NCI-H774 (cell line): ENCODE data around the gene MPP1.
"Not testable (repeated sequence)": the region's sequence is repeated elsewhere in the genome, so short reads cannot be mapped to it uniquely, and the experiment has no call there.

Experiments
- DNase-seq: peaks from one replicate; lab custom pipeline; 2025; lab: John Stamatoyannopoulos, UW

MPP1 gene

GRCh38 chrX:154804957-154805695 is at the start of gene MPP1:
TSS of gene MPP1 (minus strand) at chrX:154805485. CDS start at chrX:154805373, 112 bp downstream.
- DNase-seq, result peak; percentile 65

- no peak for DNase-seq
Measured at GRCh38 chrX:154850957-154851611, 45.8 kb upstream of the MPP1 start.

GRCh38 chrX:154840856-154841255 is 35.6 kb upstream of the MPP1 start:
- peak; percentile 42 for DNase-seq

GRCh38 chrX:154836163-154836562 is 30.9 kb upstream of the MPP1 start:
- DNase-seq, result no peak

GRCh38 chrX:154834562-154834961 is 29.3 kb upstream of the MPP1 start, which contains the start of gene SMIM9:
TSS of gene SMIM9 (minus strand) at chrX:154834662. CDS start at chrX:154830856, 3,806 bp downstream.
- no peak for DNase-seq

- no peak for DNase-seq
Measured at GRCh38 chrX:154833746-154834274, 28.5 kb upstream of the MPP1 start.

- no peak for DNase-seq
Measured at GRCh38 chrX:154829926-154830442, 24.7 kb upstream of the MPP1 start.

- DNase-seq, result no peak
Measured at GRCh38 chrX:154829134-154829533, 23.8 kb upstream of the MPP1 start.

GRCh38 chrX:154828016-154828408 is 22.7 kb upstream of the MPP1 start:
- no peak for DNase-seq

- DNase-seq, result no peak
Measured at GRCh38 chrX:154827194-154828015, 22.1 kb upstream of the MPP1 start.

GRCh38 chrX:154825586-154825985 is 20.3 kb upstream of the MPP1 start:
- not testable (repeated sequence) for DNase-seq

- no peak for DNase-seq
Measured at GRCh38 chrX:154824638-154825037, 19.4 kb upstream of the MPP1 start.

GRCh38 chrX:154822029-154822428 is 16.7 kb upstream of the MPP1 start:
- no peak for DNase-seq

- DNase-seq, result no peak
Measured at GRCh38 chrX:154821523-154821922, 16.2 kb upstream of the MPP1 start.

GRCh38 chrX:154819771-154820341 is 14.6 kb upstream of the MPP1 start:
- DNase-seq, result no peak

GRCh38 chrX:154818916-154819770 is 13.9 kb upstream of the MPP1 start:
- DNase-seq, result no peak

- DNase-seq, result not testable (repeated sequence)
Measured at GRCh38 chrX:154817048-154817618, 11.8 kb upstream of the MPP1 start.

- DNase-seq, result not testable (repeated sequence)
Measured at GRCh38 chrX:154816326-154816898, 11.1 kb upstream of the MPP1 start.

- no peak for DNase-seq
Measured at GRCh38 chrX:154815274-154815818, 10.1 kb upstream of the MPP1 start.

GRCh38 chrX:154813801-154814200 is 8.5 kb upstream of the MPP1 start:
- no peak for DNase-seq
